ENCODE measurements around the gene KIF26A.

- TF ChIP-seq ZNF384 (IDR thresholded peaks at IDR 0.05) (no peak), FOXK2 (IDR thresholded peaks at IDR 0.05) (no peak), SP1 (IDR thresholded peaks at IDR 0.05) (no peak), ELF4 (IDR thresholded peaks at IDR 0.05) (no peak), BHLHE40 (IDR thresholded peaks at IDR 0.05; ENCODE audit: borderline replicate concordance) (no peak), FOXA1 (IDR thresholded peaks at IDR 0.05) (no peak)
Observed at GRCh38 chr14:104164512-104164911, 26.1 kb downstream of the KIF26A start.

Data from HEK293T (cell line).